Activated CD4-positive, alpha-beta T cell treated with anti-CD3 and anti-CD28 coated beads, Interleukin-2, amount 50 U/mL, for 16 hours (primary cell): ENCODE measurements around the gene MVP.
"Not testable (repeated sequence)": the region's sequence is repeated elsewhere in the genome, so short reads cannot be mapped to it uniquely, and the experiment has no call there.

Source experiments
- DNase-seq: peaks from one replicate; pipeline ENCODE4 v3.0.0-alpha.2; 2020

MVP gene

DNA sequence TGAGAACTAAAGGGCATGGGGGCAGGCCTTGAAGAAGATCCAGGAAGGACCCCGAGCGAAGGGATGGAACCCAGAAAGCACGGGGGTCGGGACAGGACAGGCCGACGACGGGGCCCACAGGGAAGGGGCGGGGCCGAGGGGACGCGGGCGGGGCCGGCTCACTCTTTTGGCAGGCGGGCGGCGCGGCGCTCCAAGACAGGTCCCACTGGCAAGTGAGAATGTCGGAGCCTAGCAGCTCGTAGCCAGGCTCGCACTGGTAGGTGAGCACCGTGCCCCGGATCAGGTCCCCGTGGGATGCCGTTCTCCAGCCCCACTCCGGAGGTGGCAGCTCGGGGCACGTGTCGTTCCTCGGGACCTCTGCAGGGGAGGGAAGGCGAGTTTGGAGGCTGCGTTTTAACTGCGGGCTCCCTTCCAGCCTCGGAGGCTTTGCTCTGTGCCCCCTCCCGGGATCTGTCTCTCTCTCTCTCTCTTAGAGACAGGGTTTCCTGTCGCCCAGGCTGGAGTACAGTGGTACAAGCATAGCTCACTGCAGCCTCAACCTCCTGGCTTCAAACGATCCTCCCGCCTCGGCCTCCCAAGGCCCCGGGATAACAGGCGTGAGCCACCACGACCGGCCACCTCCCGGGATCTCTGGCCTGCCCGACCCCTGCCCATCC is 56.5 kb downstream of the MVP start:
- DNase-seq, result no peak

DNA sequence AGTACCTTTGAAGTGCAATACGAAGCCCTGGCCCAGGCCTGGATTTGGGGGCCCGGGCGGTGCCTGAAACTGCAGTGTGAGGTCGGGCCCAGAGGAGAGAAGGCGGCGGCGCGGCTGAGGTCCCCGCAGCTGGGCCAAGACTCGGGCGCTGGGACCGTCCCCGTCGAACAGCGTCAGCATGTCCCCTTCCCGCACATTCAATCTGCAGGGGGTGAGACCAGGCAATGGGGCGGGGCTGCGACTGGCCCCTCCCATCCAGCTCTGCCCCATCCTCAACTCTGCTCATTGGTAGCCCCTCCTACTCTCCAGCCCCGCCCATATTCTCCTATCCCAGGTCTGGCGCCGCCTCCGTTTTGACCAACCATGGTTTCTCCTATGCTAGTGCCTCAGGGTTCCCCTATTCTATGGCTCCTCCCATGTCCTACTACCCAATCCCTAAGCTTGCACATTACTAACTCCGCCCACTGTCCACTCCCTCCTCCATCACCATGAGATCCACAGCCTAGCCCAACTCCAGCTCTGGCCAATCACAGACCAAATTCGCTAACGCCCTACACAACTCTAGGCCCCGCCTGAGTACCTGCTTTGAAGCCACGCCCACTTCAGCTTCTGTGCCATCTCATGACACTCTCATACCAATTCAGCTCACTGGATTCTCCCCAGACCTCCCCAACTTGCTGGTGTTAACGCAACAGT is 57.2 kb downstream of the MVP start:
- peak; percentile 57 for DNase-seq

DNA sequence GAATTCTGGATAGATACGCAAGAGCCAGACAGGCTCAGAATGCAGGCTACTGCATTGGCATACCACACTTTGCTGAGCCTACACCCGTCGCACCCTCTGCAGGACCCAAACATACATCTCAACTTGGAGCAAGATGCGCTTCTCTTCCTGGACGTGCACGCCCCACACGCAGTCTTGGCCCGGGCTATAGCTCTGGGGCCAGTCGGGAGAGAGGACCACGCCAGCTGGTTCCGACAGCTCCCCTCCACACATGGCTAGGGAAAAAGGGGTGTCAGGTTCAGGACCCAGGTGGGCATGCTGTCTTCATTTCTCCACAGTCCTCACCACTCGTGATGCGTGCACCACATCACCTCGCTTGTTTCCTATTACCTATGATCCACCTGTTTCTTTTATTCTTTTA is 57.9 kb downstream of the MVP start:
- no peak for DNase-seq

DNA sequence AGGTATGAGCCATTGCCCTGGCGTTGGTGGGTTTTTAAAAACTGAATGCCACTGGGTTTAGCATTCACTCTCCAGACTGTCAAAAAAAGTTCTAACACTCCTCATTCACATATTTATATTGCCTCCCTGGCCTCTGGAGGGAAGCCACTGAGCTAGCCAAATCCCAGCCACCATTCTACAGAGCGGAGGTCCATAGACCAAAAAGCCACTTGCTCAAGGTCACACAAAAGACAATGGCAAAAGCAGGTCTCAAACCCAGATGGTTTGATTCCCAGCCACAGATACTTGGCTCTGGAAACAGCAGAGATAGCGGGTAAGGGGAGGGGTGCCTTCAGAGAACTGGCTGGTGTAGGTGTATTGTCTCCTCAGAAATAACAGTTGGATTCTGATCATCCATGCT is 60.8 kb downstream of the MVP start:
- DNase-seq, result no peak

DNA sequence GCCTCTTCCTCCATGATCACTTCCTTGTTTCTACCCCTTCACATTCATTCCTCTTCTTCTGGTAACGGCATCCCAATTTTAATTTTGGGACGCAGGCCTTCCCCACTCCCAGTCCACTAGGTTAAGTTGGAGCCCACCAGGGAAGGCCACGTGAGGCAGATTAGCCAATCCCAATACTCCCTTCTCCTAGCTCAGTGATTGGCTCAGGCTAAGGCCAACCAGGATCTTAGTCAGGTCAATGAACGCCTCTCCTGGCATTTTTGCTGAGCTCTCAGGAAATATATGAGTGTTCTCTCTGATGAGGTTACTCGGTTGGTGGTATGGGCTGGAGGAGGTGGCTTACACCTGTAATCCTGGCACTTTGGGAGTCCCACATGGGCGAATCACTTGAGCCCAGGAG is 63.7 kb downstream of the MVP start:
- no peak for DNase-seq

DNA sequence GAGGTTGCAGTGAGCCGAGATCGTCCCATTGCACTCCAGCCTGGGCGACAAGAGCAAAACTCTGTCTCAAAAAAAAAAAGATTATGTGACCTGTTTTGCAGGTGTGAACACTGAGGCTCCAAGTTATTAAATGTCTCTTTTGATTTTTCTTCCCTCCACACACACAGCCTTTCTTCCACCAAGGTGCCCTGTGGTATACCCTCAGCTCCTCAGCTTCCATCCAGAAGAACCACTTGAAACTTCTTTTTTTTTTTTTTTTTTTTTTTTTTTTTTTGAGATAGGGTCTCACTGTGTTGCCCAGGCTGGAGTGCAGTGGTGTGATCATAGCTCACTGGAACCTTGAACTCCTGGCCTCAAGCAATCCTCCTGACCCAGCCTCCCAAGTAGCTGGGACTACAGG is 69.1 kb downstream of the MVP start:
- not testable (repeated sequence) for DNase-seq

DNA sequence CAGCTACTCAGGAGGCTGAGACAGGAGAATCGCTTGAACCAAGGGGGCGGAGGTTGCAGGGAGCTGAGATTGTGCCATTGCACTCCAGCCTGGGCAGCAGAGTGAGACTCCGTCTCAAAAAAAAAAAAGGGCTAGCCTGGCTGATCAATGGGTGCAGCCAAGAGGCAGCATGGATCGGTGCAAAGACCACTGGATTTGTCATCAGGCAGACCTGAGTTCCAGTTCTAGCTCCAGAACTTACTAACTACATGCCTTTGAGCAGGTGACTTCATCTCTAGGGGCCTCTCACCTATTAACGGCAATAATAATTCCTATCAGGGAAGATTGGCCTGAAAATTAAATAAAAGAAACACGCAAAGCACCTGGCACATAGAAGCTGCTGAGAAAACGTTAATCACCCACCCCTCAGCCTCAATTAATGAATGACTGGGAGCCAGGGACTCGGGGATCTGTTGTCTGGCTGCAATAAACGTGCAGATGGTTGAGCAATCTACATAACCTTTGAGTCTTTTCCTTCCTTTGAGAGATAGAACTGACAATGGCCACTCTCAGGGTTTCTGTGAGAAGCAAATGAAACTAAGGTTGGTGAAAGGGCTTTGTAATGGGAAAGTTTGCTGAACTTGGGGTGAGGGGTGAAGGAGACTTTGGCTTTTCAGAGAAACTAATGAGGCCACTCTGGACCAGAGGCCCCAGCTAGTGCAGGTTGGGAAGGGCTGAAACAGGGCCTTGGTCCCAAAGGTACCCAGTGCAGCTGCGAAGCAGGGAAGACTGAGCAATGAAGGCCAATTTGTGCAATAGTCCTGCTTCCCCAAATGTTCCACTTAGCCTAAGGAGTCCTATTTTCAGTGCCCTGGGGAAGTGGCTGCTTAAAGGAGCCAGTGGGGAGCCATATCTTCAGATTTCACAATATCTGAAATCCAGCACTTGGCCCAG is 71.5 kb downstream of the MVP start:
- DNase-seq, result no peak

DNA sequence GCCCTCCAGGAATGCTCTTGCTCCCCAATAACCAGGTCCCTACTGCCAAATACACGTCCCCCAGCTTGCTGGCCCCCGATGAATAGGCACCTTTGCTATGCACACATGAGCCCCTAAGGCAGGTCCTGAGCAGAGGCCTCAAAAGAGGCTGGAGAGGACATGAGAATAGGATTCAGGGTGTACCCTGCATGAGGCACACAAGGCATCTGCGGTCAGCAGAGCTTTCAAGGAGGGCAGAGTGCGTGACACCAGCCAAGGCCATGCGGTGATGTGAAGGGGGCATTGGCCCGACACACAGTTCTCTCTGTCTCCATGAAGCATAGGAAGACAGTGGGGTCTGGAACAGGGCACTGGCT is 72.2 kb downstream of the MVP start:
- DNase-seq, result no peak

DNA sequence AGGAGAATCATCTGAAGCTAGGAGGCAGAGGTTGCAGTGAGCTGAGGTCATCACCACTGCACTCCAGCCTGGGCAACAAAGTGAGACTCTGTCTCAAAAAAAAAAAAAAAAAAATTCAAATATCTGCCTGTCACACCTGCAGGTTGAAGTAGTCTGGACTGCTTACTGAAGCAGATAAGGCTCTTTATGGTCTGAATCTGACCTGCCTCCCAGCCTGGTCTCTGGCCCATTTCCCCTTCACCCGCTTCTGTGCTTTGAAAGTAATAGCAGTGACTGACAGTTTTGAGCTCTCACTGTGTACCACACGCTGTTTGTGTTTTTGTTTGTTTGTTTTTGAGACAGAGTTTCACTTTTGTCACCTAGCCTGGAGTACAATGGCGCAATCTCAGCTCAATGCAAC is 73.3 kb downstream of the MVP start:
- DNase-seq, result no peak

DNA sequence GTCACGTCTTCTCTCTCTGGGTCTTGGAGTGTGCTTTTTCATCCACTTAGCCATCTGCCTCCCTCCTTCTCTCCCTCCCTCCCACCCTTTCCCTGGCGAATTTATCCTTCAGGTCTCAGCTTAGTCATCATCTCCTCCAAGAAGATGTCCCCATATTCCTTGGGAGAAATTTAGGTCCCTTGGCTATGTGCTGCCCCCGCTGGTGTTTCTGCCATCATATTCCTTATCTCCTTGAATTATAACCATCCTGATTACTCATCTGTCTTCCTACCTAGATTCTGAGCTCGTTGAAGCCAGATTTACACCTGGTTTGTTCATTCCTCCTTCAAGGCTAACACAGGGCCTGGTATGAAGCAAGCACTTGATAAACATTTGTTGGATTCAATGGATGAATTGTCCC is 74.1 kb downstream of the MVP start:
- DNase-seq, result no peak

DNA sequence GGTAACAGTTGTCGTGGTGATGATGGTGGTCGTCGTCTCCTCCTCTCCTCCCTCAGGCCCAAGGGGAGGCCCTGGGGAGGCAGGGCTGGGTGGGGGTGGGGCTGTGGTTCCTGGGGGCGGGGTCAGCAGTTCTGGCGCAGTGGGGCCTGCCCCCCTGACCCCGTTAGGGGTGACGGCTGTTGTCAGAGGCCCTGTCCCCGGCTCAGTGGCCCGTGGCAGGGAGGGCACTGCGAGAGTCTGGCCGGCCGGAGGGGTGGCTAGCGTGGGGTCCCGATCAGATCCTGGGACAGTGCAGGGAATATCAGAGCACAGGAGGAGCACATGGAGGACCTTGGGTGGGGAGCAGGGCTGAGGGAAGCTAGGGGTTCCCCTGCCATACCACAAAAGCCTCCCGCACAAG is 76.6 kb downstream of the MVP start:
- no peak for DNase-seq

DNA sequence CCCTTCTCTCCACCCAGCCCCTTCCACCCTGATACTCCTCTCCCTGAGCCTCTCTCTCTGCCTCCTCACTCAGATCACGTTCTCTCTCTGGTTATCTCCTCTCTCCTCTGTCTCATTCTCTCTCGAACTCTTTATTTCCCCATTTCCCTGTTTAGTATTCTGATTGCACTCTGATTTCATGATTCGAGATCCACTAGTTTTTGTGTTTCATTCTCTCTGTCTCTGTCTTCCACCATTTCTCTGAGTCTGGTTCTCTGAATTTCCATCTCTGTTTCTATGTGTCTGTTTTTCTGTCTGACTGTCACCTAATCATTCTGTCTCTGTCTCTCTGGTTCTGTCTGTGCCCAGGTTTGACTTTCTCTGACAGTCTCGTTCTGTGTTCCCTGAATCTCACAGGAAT is 77.1 kb downstream of the MVP start:
- DNase-seq, result no peak
